Body of pancreas (tissue), 4 donors: Measurements from ENCODE around the gene PCID2. TPM values are rescaled to one million over a fixed set of nuclear protein-coding genes. Genes with fewer than 3 reads are reported as not detected.

ENCODE experiments used
- ATAC-seq: fragments of 150-250 bp; one replicate; pipeline ENCODE4 v1.9.1; 2016
- DNase-seq, 4 donors: peaks; one replicate each; pipeline ENCODE4 v3.0.0-alpha.2; 2019
- H3K27ac ChIP-seq, 4 donors: fragments of 200-600 bp; sonication (generic); 1 replicate in 3 of 4; 2 replicates in 1 of 4; pipeline versions ENCODE4 v1.5.1 to v1.6.1; 2016 to 2019; ENCODE audit warnings: mild to moderate bottlenecking in 1 of 4, mixed read lengths in 1 of 4, moderate library complexity in 1 of 4
- H3K27me3 ChIP-seq, 2 donors: fragments of 200-600 bp; sonication (generic); one replicate each; pipeline ENCODE4 v1.6.0; 2016; ENCODE audit warnings: mild to moderate bottlenecking in 1 of 2
- H3K36me3 ChIP-seq, 2 donors: fragments of 200-600 bp; sonication (generic); replicated peaks in 1 of 2; 2 replicates each; pipeline ENCODE4 v1.5.1; 2016; ENCODE audit warnings: low read depth in 2 of 2; ENCODE audit not compliant: insufficient read depth in 1 of 2
- H3K4me1 ChIP-seq: fragments of 200-600 bp; sonication (generic); one replicate; pipeline ENCODE4 v1.6.0; 2016
- H3K4me3 ChIP-seq, 2 donors: fragments of 200-600 bp; sonication (generic); 1 replicate in 1 of 2; 2 replicates in 1 of 2; pipeline ENCODE4 v1.5.1; 2016 to 2019
- H3K9me3 ChIP-seq, 3 donors: fragments of 200-600 bp; sonication (generic); 1 replicate in 2 of 3; 2 replicates in 1 of 3; pipeline ENCODE4 v1.5.1; 2016
- CTCF ChIP-seq, 7 experiments: fragments of 450-650 bp in 4 of 7; fragments of 200-600 bp in 3 of 7; sonication (generic) in 3 of 7; IDR thresholded peaks; one replicate each; pipeline ENCODE4 v1.5.1; 2016 to 2019; ENCODE audit warnings: antibody characterized with exemption in 7 of 7
- POLR2A ChIP-seq, 3 donors: fragments of 450-650 bp; IDR thresholded peaks; one replicate each; pipeline ENCODE4 v1.6.1; 2016; ENCODE audit warnings: antibody characterized with exemption in 3 of 3, mild to moderate bottlenecking in 2 of 3
- WGBS, 2 donors: methylation state at CpG; one replicate each; pipeline ENCODE4 v1.1.5; 2017; 5-methylcytosine and 5-hydroxymethylcytosine counted together
- intact Hi-C: fragments of 100-400 bp; cut with DNase I; formaldehyde crosslinking; loops from one replicate; pipeline ENCODE4 v1.15.1; 2023
- total RNA-seq, 2 donors: library from RNA; depleted of rRNA; stranded (reverse); fragments of >200 nt; gene quantifications; one replicate each; pipeline ENCODE4 v1.1.0, GENCODE V29; 2016

PCID2 gene
- total RNA-seq, 2 donors from 2014 or later, result 23.7 to 33.7 TPM

GRCh38 chr13:113233101-113233500, 24.6 kb upstream of the PCID2 start:
- DNase-seq (no peak), ATAC-seq (no peak)
- intact Hi-C loops, result no loop called here
- Histone ChIP-seq H3K27me3 (no peaks in the 10 kb centered on the region), H3K4me3 (no peak overlapping the region), H3K27ac (no peak overlapping the region), H3K9me3 (no peaks in the 10 kb centered on the region), H3K4me1 (no peaks in the 10 kb centered on the region), H3K36me3 (peaks cover 0 to 7% of the 10 kb centered on the region in 2 donors)
- WGBS, 2 donors, result 96 to 98% methylated on average over 11 of the region's 11 CpGs
- no peak for TF ChIP-seq POLR2A (IDR thresholded peaks at IDR 0.05)
- TF ChIP-seq CTCF (IDR thresholded peaks at IDR 0.05), result no peak

- TF ChIP-seq POLR2A (IDR thresholded peaks at IDR 0.05) (no peak), CTCF (IDR thresholded peaks at IDR 0.05) (no peak)
- no peak overlapping the region for H3K27ac ChIP-seq
- DNase-seq (no peak), ATAC-seq (no peak)
- intact Hi-C loops, result no loop called here
- no peaks in the 10 kb centered on the region for H3K27me3 ChIP-seq
- H3K4me3 ChIP-seq, result no peak overlapping the region
- WGBS, 2 donors, result 83 to 84% methylated on average over 18 of the region's 18 CpGs
- H3K36me3 ChIP-seq, result peaks cover 0 to 11% of the 10 kb centered on the region in 2 donors
- no peaks in the 10 kb centered on the region for H3K9me3 ChIP-seq
- no peaks in the 10 kb centered on the region for H3K4me1 ChIP-seq
Measured at GRCh38 chr13:113232208-113233003, 23.9 kb upstream of the PCID2 start.

GRCh38 chr13:113231306-113232207, 23.1 kb upstream of the PCID2 start:
- TF ChIP-seq CTCF (IDR thresholded peaks at IDR 0.05) (no peak), POLR2A (IDR thresholded peaks at IDR 0.05) (no peak)
- DNase-seq, result no peak
- WGBS, 2 donors, result 79 to 81% methylated on average over 14 of the region's 14 CpGs
- Histone ChIP-seq H3K9me3 (no peaks in the 10 kb centered on the region), H3K4me1 (no peaks in the 10 kb centered on the region), H3K27me3 (no peaks in the 10 kb centered on the region), H3K4me3 (no peak overlapping the region), H3K27ac (no peak overlapping the region), H3K36me3 (peaks cover 0 to 11% of the 10 kb centered on the region in 2 donors)
- intact Hi-C loops, result no loop called here
- no peak for ATAC-seq

DNA sequence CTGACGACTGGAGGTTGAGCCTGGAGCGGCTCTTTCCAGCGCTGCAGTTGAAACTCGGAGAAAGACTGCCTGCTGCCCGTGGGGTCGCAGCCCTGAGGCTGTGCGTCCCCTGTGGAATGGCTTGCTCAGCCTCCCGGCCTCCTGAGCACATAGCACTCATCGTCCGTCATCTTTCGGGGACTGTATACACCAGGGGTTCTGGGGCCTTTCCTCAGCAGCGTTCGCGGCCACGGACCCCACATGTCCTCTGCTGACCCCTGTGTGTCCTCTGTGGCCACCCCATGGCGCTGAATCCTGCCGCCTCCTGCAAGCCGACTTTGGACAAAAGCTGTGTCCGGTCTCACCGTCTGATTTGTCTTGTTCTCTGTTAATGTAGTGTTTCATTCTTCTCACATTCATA, 21.3 kb upstream of the PCID2 start:
- WGBS, 2 donors, result 88 to 94% methylated on average over 19 to 20 of the region's 20 CpGs
- H3K9me3 ChIP-seq, result no peaks in the 10 kb centered on the region
- ATAC-seq (no peak), DNase-seq (no peak)
- no peaks in the 10 kb centered on the region for H3K4me1 ChIP-seq
- no peak for TF ChIP-seq POLR2A (IDR thresholded peaks at IDR 0.05)
- TF ChIP-seq CTCF (IDR thresholded peaks at IDR 0.05), result no peak
- no peaks in the 10 kb centered on the region for H3K27me3 ChIP-seq
- H3K36me3 ChIP-seq, result peaks cover 0 to 11% of the 10 kb centered on the region in 2 donors
- intact Hi-C loops, result no loop called here
- no peak overlapping the region for H3K27ac ChIP-seq
- H3K4me3 ChIP-seq, result no peak overlapping the region
